Endodermal cell (in vitro differentiated cells): ENCODE measurements around the gene DCTN3. TPM values are rescaled to one million over a fixed set of nuclear protein-coding genes. Genes with fewer than 3 reads are reported as not detected.

Source experiments
- DNase-seq: peaks from one replicate; pipeline ENCODE4 v3.0.0-alpha.2; 2017
- H3K27ac ChIP-seq: 2 replicates; pipeline ENCODE4 v1.5.1; 2013; ENCODE audit warnings: mild to moderate bottlenecking, low read depth, low read length, moderate library complexity
- H3K27me3 ChIP-seq: 2 replicates; pipeline ENCODE4 v1.6.1; 2013; ENCODE audit warnings: mild to moderate bottlenecking, low read length, moderate library complexity; ENCODE audit not compliant: insufficient read depth, control insufficient read depth, poor library complexity, severe bottlenecking
- H3K36me3 ChIP-seq: 2 replicates; pipeline ENCODE4 v1.7.0; 2013; ENCODE audit warnings: mild to moderate bottlenecking, low read length, moderate library complexity; ENCODE audit not compliant: control insufficient read depth, insufficient read depth
- H3K4me1 ChIP-seq: one replicate; pipeline ENCODE4 v1.7.0; 2013; ENCODE audit warnings: low read length; ENCODE audit not compliant: control insufficient read depth, insufficient read depth
- H3K4me3 ChIP-seq: 2 replicates; pipeline ENCODE4 v1.5.1; 2013; ENCODE audit warnings: mild to moderate bottlenecking, low read length, moderate library complexity
- H3K9ac ChIP-seq: 2 replicates; pipeline ENCODE4 v1.6.1; 2013; ENCODE audit warnings: mild to moderate bottlenecking, low read length, moderate library complexity; ENCODE audit not compliant: poor library complexity, severe bottlenecking; ENCODE audit errors: extremely low read depth
- H3K9me3 ChIP-seq: 2 replicates; pipeline ENCODE4 v1.6.1; 2013; ENCODE audit warnings: mild to moderate bottlenecking, low read length, moderate library complexity; ENCODE audit not compliant: control insufficient read depth
- H3K27ac Mint-ChIP-seq: 2 replicates; pipeline ENCODE4 v1.8.0; 2020; ENCODE audit warnings: mixed read lengths
- H3K27me3 Mint-ChIP-seq: 2 replicates; pipeline ENCODE4 v1.8.0; 2021; ENCODE audit warnings: mild to moderate bottlenecking, mixed read lengths; ENCODE audit not compliant: insufficient read depth
- H3K36me3 Mint-ChIP-seq: 2 replicates; pipeline ENCODE4 v1.8.0; 2020; ENCODE audit warnings: low read depth, mixed read lengths
- H3K4me1 Mint-ChIP-seq: 2 replicates; pipeline ENCODE4 v1.8.0; 2020; ENCODE audit warnings: mixed read lengths
- H3K4me3 Mint-ChIP-seq: 2 replicates; pipeline ENCODE4 v1.8.0; 2020; ENCODE audit warnings: mild to moderate bottlenecking, moderate library complexity, mixed read lengths
- H3K9me3 Mint-ChIP-seq: 2 replicates; pipeline ENCODE4 v1.8.0; 2020; ENCODE audit warnings: mild to moderate bottlenecking, mixed read lengths
- CTCF ChIP-seq: fragments of 200-600 bp; sonication (generic); conservative IDR thresholded peaks from 2 replicates; pipeline ENCODE4 v1.5.0; 2021; ENCODE audit warnings: antibody characterized with exemption, mild to moderate bottlenecking
- WGBS, 2 experiments: methylation state at CpG; one replicate each; pipeline versions ENCODE4 v1.1.5 to v1.1.7; 2013; ENCODE audit warnings: missing lambda C conversion rate in 2 of 2, mixed read lengths in 1 of 2; ENCODE audit not compliant: insufficient coverage in 1 of 2, insufficient read length in 1 of 2; 5-methylcytosine and 5-hydroxymethylcytosine counted together
- total RNA-seq, 2 donors: library from RNA; stranded (reverse); fragmentation: NEBNext Ultra II Directional in 1 of 2; extraction: Animal tissue kit (Norgen Biotek cat#: 25700) in 1 of 2; gene quantifications; 2 replicates in 1 of 2; 3 replicates in 1 of 2; pipeline ENCODE4 v1.2.1, GENCODE V29; 2021

Gene DCTN3
- total RNA-seq, 2 donors from 2014 or later = 51.9 to 53.6 TPM

DNA sequence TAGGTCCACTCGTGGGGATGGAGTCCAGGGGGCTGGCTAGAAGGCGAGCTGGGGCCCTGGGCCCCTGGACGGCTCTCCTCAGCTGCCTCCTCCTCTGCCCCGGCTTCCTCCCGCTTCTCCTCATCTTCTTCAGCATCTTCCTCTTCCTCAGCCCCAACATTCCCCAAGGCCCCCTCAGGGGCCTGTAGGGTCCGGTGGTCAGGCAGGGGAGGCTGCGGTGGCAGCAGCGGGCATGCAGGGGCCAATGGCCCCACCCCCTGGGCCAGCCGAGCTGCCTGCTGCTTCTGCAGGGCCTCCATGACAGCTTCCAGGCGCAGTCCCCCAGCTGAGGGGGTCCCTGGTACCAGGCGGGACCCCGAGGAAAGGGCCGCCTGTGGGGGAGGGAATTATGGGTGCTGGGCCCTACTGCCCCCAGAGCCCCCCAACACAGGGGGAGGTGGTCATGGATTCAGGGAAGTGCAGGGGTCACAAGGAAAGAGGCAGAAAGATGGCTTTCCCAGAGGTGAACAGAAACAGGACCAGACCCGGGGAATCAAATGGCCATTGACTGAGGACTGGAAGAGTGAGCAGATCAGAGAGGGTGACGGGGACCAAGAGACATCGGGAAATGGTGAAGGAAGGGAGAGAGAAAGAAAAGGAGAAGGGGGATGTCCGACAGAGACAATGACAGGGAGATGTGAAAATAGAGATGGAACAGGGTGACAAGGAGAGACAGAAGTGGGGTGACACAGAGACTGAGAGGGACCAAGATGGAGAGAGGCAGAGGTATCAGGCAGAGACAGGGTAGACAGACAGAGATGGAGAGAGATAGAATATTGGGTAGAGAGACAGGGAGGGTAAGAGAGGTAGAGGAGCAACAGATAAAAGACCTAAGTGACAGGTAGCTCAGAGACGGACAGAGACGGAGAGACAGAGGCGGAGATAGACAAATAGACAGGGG is 7.7 kb upstream of the DCTN3 start:
- H3K9me3 ChIP-seq = no peaks in the 10 kb centered on the region
- no peak overlapping the region for H3K9ac ChIP-seq
- H3K36me3 ChIP-seq = no peaks in the 10 kb centered on the region
- Mint-ChIP-seq H3K27ac (no peak overlapping the region), H3K4me3 (peak overlapping the region; percentile 56), H3K36me3 (no peaks in the 10 kb centered on the region), H3K9me3 (no peaks in the 10 kb centered on the region), H3K4me1 (peaks cover 24% of the 10 kb centered on the region), H3K27me3 (peaks cover 92% of the 10 kb centered on the region)
- no peak for TF ChIP-seq CTCF
- DNase-seq = no peak
- H3K4me1 ChIP-seq = peaks cover 7% of the 10 kb centered on the region
- peak overlapping the region; percentile 69 for H3K4me3 ChIP-seq
- H3K27ac ChIP-seq = no peak overlapping the region
- H3K27me3 ChIP-seq = peaks cover 71% of the 10 kb centered on the region
- 54 to 67% methylated on average over 9 to 20 of the region's 20 CpGs for WGBS, 2 experiments

- Mint-ChIP-seq H3K9me3 (no peaks in the 10 kb centered on the region), H3K27ac (no peak overlapping the region), H3K4me1 (peaks cover 21% of the 10 kb centered on the region), H3K36me3 (no peaks in the 10 kb centered on the region), H3K4me3 (peak overlapping the region; percentile 42), H3K27me3 (peaks cover 89% of the 10 kb centered on the region)
- no peak overlapping the region for H3K9ac ChIP-seq
- no peak for TF ChIP-seq CTCF
- H3K27me3 ChIP-seq = peaks cover 60% of the 10 kb centered on the region
- DNase-seq = no peak
- H3K9me3 ChIP-seq = no peaks in the 10 kb centered on the region
- H3K36me3 ChIP-seq = no peaks in the 10 kb centered on the region
- H3K4me1 ChIP-seq = peaks cover 7% of the 10 kb centered on the region
- no peak overlapping the region for H3K4me3 ChIP-seq
- no peak overlapping the region for H3K27ac ChIP-seq
- 65 to 77% methylated on average over 2 to 3 of the region's 3 CpGs for WGBS, 2 experiments
Measured at GRCh38 chr9:34625186-34625486, 4.8 kb upstream of the DCTN3 start.

DNA sequence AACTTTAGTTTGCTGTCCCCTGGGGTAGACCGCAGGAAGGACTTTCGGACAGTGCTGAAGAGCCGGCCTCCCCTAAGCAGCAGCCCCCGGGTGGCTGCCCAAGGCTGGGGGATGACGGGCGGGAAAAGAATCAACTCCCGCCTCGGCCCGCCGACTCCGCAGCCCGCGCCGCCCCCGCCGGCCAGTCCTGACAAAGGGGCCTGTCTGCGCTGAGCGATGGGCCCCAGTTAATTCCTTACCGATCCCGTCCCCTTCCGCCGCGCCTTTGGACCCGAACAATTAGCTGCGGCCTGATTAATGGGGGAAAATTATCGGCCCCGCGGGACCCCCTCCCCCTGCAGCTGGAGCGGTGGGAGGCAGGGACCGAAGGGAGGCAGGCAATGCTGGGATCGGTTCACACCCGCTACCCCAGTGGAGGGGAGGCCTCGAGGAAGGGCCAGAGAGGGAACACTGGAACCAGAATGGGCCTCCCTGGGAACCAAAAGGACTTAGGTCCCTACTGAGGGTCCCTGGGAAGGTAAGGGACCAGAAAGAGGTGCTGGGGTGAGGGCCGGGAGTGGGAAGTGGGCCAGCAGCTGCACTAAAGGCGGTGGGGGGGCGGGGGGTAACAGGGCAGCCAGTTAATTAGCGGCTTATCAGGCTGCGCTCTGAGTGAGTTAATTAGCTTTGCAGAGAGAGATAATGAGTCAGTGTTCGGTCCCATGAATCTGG is 4.3 kb upstream of the DCTN3 start:
- H3K36me3 Mint-ChIP-seq = no peaks in the 10 kb centered on the region
- H3K27me3 Mint-ChIP-seq = peaks cover 86% of the 10 kb centered on the region
- Histone ChIP-seq H3K4me1 (peaks cover 10% of the 10 kb centered on the region), H3K9ac (peak overlapping the region; percentile 34), H3K4me3 (no peak overlapping the region), H3K9me3 (no peaks in the 10 kb centered on the region), H3K36me3 (no peaks in the 10 kb centered on the region), H3K27ac (peak overlapping the region; percentile 78), H3K27me3 (peaks cover 55% of the 10 kb centered on the region)
- WGBS, 2 experiments = 25 to 28% methylated on average over 35 to 39 of the region's 39 CpGs
- H3K27ac Mint-ChIP-seq = no peak overlapping the region
- peaks cover 23% of the 10 kb centered on the region for H3K4me1 Mint-ChIP-seq
- TF ChIP-seq CTCF = no peak
- peak overlapping the region; percentile 42 for H3K4me3 Mint-ChIP-seq
- H3K9me3 Mint-ChIP-seq = no peaks in the 10 kb centered on the region
- DNase-seq = peak; percentile 68
